ENCODE measurements around the gene RICTOR. TPM values are rescaled to one million over a fixed set of nuclear protein-coding genes. Genes with fewer than 3 reads are reported as not detected.
A peak's percentile ranks its signal among the peaks of the same experiment; 100 is the strongest.

RICTOR gene
- total and polyA plus RNA-seq, 9 donors = 6.7 to 55.1 (median 41.5) TPM

DNA sequence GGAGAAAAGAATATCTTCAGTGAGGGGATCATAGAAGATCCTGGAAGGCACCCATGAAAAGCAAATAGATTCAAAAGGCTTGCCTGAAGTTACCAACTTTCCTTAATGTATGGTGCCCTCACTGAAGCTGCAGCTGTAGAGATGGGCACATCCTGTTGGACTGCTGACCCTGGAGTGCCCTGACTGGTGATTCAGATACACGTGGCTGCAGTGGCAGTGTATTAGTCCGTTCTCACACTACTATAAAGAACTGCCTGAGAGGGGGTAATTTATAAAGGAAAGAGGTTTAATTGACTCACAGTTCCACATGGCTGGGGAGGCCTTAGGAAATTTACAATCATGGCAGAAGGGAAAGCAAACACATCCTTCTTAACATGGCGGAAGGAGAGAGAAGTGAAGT is 148.1 kb downstream of the RICTOR start:
- Histone ChIP-seq H3K27ac (no peak overlapping the region), H3K4me3 (no peak overlapping the region), H3K9me3 (no peaks in the 10 kb centered on the region), H3K36me3 (no peaks in the 10 kb centered on the region), H3K4me1 (ENCODE audit: insufficient read depth) (peaks cover 3% of the 10 kb centered on the region), H3K27me3 (no peaks in the 10 kb centered on the region)
- TF ChIP-seq POLR2A (IDR thresholded peaks at IDR 0.05) (no peak), EP300 (IDR thresholded peaks at IDR 0.05) (no peak)
- TF ChIP-seq, protein P1, sequence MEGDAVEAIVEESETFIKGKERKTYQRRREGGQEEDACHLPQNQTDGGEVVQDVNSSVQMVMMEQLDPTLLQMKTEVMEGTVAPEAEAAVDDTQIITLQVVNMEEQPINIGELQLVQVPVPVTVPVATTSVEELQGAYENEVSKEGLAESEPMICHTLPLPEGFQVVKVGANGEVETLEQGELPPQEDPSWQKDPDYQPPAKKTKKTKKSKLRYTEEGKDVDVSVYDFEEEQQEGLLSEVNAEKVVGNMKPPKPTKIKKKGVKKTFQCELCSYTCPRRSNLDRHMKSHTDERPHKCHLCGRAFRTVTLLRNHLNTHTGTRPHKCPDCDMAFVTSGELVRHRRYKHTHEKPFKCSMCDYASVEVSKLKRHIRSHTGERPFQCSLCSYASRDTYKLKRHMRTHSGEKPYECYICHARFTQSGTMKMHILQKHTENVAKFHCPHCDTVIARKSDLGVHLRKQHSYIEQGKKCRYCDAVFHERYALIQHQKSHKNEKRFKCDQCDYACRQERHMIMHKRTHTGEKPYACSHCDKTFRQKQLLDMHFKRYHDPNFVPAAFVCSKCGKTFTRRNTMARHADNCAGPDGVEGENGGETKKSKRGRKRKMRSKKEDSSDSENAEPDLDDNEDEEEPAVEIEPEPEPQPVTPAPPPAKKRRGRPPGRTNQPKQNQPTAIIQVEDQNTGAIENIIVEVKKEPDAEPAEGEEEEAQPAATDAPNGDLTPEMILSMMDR (IDR thresholded peaks at IDR 0.05) = no peak
- intact Hi-C loops (cut with DNase I) = no loop called here
- WGBS, 3 donors = 83 to 90% (median 87%) methylated on average over 3 of the region's 3 CpGs
- DNase-seq = no peak

DNA sequence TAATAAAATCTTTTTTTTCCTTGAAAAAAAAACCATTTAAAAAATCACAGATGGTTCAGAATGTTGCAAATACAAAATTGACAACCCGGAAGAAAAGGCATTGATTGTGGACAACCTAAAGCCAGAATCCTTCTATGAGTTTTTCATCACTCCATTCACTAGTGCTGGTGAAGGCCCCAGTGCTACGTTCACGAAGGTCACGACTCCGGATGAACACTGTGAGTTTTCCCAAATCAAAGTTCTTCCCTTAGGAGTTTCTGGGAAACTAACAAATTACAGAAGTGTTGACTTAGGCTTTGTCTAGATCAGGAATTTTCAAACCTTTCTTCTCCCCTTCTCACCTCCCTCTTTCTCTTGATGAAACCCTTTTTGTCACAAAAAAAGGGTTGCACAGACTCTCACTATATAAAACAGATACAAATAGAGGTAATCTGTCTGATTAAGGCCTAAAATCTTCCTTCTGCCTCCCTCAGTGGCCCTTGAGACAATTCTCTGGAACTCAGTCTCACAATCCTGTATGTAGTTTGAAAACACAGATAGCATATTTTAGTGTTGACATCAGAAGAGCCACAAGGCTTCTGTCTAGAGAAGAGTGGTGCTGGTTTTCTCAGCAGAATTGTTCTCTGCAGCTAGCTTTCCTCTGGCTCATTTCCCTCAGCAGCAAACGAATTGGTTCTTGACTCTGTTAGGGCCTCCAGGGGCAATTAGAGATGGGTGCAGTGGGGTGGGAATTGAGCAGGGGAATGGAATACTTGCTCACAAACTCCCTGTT is 148.9 kb downstream of the RICTOR start:
- no peak overlapping the region for H3K4me3 ChIP-seq
- peaks cover 3% of the 10 kb centered on the region for H3K4me1 ChIP-seq (ENCODE audit: insufficient read depth)
- no peak for DNase-seq
- no peaks in the 10 kb centered on the region for H3K9me3 ChIP-seq
- TF ChIP-seq EP300 (IDR thresholded peaks at IDR 0.05) (no peak), POLR2A (IDR thresholded peaks at IDR 0.05) (no peak)
- TF ChIP-seq, protein P1 (IDR thresholded peaks at IDR 0.05) = no peak
- no peak overlapping the region for H3K27ac ChIP-seq
- WGBS, 3 donors = 72 to 83% (median 76%) methylated on average over 6 of the region's 6 CpGs
- intact Hi-C loops (cut with DNase I) = no loop called here
- no peaks in the 10 kb centered on the region for H3K27me3 ChIP-seq
- H3K36me3 ChIP-seq = no peaks in the 10 kb centered on the region

DNA sequence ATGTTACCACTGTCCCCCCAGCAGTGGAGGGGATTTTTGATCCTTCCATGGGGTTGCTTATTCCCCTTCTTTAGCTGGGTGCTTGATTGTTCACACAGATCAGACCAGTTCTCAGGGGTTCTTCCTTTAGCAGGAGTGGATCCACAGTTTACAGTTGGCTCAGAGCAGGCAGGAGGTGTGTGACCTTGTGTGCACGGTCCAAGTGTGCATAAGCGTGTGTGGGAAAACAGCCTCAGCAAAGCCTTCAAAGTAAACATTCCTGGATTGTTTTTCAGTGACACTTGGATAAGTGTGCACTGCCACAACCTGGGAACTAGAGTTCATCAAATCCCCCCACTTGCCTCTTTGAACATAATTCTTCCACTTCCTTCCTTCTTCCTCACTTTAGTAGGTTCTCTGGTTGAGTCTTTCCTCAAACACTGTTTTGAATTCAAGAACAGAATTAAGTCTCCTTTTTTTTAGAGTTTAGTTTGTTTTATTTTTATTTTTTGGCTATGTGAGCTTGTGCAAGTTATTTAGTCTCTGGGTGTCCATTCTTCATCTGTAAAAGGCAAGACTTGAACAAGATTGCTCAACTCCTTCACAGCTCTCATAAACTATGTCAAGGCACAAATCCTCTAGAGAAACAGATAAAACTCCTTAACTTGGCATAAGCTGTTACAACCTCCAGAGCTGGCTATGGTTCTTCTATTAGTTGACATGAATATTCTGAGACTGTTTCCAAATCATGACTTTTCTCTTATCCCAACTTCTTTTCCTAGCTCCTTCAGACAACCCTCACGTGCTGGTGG is 150.3 kb downstream of the RICTOR start:
- peaks cover 3% of the 10 kb centered on the region for H3K4me1 ChIP-seq (ENCODE audit: insufficient read depth)
- peak overlapping the region in 1 of 2 donors; percentile 4 for H3K27ac ChIP-seq
- H3K27me3 ChIP-seq = no peaks in the 10 kb centered on the region
- H3K36me3 ChIP-seq = no peaks in the 10 kb centered on the region
- TF ChIP-seq, protein P1 (IDR thresholded peaks at IDR 0.05) = no peak
- no peak for DNase-seq
- H3K4me3 ChIP-seq = no peak overlapping the region
- H3K9me3 ChIP-seq = no peaks in the 10 kb centered on the region
- 14 to 23% (median 17%) methylated on average over 3 of the region's 3 CpGs for WGBS, 3 donors
- intact Hi-C loops (cut with DNase I) = no loop called here

DNA sequence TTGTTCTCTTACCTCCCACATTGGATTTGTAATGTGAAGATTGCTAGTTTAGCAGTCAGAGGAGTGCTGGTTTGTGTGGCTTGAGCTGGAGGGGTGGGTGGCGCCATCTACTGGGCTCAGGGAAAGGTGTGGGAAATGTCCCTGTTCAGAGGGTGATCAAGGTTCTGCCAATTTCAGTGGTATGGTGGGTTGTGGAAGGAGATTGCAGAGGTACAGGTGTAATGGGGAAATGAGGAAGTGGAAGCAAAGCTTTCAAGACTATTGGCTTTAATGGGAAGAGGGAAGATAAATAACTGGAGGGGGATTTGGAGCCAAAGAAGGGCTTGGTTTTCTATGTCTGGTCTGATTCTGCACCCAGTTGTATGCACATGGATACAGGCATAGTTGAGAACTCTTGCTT is 152.0 kb downstream of the RICTOR start:
- 15 to 50% (median 40%) methylated on average over 1 of the region's 1 CpG for WGBS, 3 donors
- H3K9me3 ChIP-seq = no peaks in the 10 kb centered on the region
- H3K36me3 ChIP-seq = no peaks in the 10 kb centered on the region
- peaks cover 3% of the 10 kb centered on the region for H3K4me1 ChIP-seq (ENCODE audit: insufficient read depth)
- TF ChIP-seq EP300 (IDR thresholded peaks at IDR 0.05) = no peak
- TF ChIP-seq, protein P1 (IDR thresholded peaks at IDR 0.05) = peak in 2 of 3 donors; percentile 20
- DNase-seq = peak in 4 of 5 donors; percentile 40 to 65 (median 46)
- no peak overlapping the region for H3K4me3 ChIP-seq
- no peak overlapping the region for H3K27ac ChIP-seq
- no peaks in the 10 kb centered on the region for H3K27me3 ChIP-seq
- intact Hi-C loops (cut with DNase I) = no loop called here

Data from ovary (tissue), 9 donors.